OCI-LY1 (cell line): ENCODE results near the gene CLECL1.

Experiments
- EZH2 ChIP-seq: fragments of 200-600 bp; sonication (generic), shearing (Covaris generic); IDR thresholded peaks from 2 replicates; pipeline ENCODE4 v1.8.0; 2017; ENCODE audit warnings: borderline replicate concordance, mixed run types, mild to moderate bottlenecking, antibody characterized with exemption, low read length, moderate library complexity, mixed read lengths
- TF ChIP-seq, protein P1 (sequence below): fragments of 200-600 bp; sonication (generic), shearing (Covaris generic); IDR thresholded peaks from 2 replicates; pipeline ENCODE4 v1.5.1; 2017; ENCODE audit warnings: mild to moderate bottlenecking, antibody characterized with exemption, low read length, moderate library complexity, mixed read lengths

GRCh38 chr12:9757433-9758025, 24.6 kb upstream of the CLECL1 start:
- TF ChIP-seq, protein P1, sequence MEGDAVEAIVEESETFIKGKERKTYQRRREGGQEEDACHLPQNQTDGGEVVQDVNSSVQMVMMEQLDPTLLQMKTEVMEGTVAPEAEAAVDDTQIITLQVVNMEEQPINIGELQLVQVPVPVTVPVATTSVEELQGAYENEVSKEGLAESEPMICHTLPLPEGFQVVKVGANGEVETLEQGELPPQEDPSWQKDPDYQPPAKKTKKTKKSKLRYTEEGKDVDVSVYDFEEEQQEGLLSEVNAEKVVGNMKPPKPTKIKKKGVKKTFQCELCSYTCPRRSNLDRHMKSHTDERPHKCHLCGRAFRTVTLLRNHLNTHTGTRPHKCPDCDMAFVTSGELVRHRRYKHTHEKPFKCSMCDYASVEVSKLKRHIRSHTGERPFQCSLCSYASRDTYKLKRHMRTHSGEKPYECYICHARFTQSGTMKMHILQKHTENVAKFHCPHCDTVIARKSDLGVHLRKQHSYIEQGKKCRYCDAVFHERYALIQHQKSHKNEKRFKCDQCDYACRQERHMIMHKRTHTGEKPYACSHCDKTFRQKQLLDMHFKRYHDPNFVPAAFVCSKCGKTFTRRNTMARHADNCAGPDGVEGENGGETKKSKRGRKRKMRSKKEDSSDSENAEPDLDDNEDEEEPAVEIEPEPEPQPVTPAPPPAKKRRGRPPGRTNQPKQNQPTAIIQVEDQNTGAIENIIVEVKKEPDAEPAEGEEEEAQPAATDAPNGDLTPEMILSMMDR: no peak
- no peak for TF ChIP-seq EZH2
